GM12872 (cell line): ENCODE measurements around the gene NKG7.

ENCODE experiments used
- CTCF ChIP-seq: IDR thresholded peaks from 3 replicates; pipeline ENCODE4 v1.5.1; 2011; ENCODE audit warnings: low read depth, mild to moderate bottlenecking, low read length, moderate library complexity; ENCODE audit not compliant: insufficient read depth

Gene NKG7

GRCh38 chr19:51372649-51373504 is at the start of gene NKG7:
TSS of gene NKG7 (minus strand) at chr19:51372654. CDS start at chr19:51372535, 119 bp downstream.
- no peak for TF ChIP-seq CTCF

- TF ChIP-seq CTCF = peak; percentile 100
These were observed 49.6 kb upstream of the NKG7 start for GRCh38 chr19:51422053-51422448.

GRCh38 chr19:51421229-51422052 is 49.0 kb upstream of the NKG7 start:
- TF ChIP-seq CTCF = no peak

GRCh38 chr19:51418707-51419106 is 46.3 kb upstream of the NKG7 start:
- no peak for TF ChIP-seq CTCF

- TF ChIP-seq CTCF = no peak
These were observed 45.3 kb upstream of the NKG7 start for GRCh38 chr19:51417810-51418157.

GRCh38 chr19:51417107-51417809 is 44.8 kb upstream of the NKG7 start, which contains the start of gene SIGLEC10:
TSS of gene SIGLEC10 (minus strand) at chr19:51417642. CDS start at chr19:51417581, 61 bp downstream.
- TF ChIP-seq CTCF = no peak

- TF ChIP-seq CTCF = no peak
These were observed 42.7 kb upstream of the NKG7 start for GRCh38 chr19:51415187-51415586.
